Fibroblast of pulmonary artery (primary cell): ENCODE measurements around the gene FUT3.
A peak's percentile ranks its signal among the peaks of the same experiment; 100 is the strongest.

Experiments
- DNase-seq: peaks from one replicate; pipeline ENCODE4 v3.0.0-alpha.2; 2010; ENCODE audit warnings: low read depth
- H3K4me3 ChIP-seq: replicated peaks from 2 replicates; pipeline ENCODE4 v1.5.1; 2011; ENCODE audit warnings: low read depth, mild to moderate bottlenecking, control low read depth, low read length, moderate library complexity
- TF ChIP-seq, protein P1 (sequence below): IDR thresholded peaks from 2 replicates; pipeline ENCODE4 v1.5.1; 2011; ENCODE audit warnings: mild to moderate bottlenecking, control low read depth, low read length, inconsistent platforms; ENCODE audit errors: missing control alignments

Gene FUT3

DNA sequence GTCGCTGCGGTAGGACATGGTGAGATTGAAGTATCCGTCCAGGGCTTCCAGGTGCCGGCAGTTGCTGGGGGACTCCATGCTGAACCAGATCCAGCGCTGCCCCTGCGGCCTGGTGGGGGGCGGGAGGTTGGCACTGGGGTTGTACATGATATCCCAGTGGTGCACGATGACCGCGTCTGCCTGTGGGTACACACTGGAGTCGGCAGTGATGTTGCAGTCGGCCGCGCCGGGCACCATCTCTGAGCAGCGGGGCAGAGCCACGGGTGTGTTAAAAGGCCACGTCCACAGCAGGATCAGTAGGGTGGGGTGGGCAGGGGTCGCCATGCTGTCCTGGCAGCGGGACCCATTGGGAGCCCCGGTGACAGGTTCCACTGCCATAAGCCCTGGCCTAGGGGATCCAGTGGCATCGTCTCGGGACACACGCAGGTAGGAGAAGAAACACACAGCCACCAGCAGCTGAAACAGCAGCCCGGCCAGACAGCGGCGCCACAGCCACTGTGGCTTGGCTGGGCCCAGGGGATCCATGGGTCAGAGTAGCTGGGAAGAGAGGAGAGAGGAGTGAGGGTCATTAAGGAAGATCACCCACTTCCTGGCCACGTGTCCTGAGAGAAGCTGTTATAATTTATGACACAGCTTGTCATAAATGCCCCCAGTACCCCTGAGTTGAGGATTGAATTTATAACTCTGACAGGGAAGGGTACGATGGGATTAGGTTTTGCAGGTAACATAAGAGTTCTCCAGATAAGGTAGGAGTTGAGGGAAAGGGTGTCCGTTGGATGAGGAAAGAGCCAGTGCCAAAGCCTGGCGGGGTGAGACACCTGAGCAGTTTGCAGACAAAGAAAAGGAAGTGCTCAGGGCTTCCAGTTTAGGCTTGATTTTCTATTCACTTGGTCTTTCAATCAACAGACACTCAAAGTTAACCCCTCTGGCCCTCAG lies 16.2 kb upstream of the FUT3 start:
- DNase-seq = no peak
- TF ChIP-seq, protein P1, sequence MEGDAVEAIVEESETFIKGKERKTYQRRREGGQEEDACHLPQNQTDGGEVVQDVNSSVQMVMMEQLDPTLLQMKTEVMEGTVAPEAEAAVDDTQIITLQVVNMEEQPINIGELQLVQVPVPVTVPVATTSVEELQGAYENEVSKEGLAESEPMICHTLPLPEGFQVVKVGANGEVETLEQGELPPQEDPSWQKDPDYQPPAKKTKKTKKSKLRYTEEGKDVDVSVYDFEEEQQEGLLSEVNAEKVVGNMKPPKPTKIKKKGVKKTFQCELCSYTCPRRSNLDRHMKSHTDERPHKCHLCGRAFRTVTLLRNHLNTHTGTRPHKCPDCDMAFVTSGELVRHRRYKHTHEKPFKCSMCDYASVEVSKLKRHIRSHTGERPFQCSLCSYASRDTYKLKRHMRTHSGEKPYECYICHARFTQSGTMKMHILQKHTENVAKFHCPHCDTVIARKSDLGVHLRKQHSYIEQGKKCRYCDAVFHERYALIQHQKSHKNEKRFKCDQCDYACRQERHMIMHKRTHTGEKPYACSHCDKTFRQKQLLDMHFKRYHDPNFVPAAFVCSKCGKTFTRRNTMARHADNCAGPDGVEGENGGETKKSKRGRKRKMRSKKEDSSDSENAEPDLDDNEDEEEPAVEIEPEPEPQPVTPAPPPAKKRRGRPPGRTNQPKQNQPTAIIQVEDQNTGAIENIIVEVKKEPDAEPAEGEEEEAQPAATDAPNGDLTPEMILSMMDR = no peak
- H3K4me3 ChIP-seq = no peak overlapping the region

DNA sequence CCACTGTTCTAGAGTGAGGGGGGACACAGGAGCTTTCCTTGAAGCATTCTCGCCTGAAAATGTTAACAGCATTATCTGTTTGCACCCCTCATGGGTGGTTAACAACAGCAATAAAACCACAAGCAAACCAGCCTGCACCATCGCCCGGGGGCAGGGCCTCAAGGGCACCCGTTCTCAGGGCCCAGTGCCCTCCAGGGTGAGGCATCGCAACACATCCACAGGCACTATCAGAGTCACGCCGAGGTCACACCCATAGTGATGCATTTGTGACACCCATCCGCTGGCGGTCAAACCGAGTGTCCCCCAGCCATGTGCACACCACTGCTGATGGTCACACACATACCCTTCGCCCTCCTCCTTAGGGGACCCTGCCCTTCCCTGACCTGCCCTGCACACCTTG lies 14.5 kb upstream of the FUT3 start:
- H3K4me3 ChIP-seq = no peak overlapping the region
- TF ChIP-seq, protein P1 = no peak
- DNase-seq = no peak

- no peak for DNase-seq
- TF ChIP-seq, protein P1 = peak; percentile 14
- no peak overlapping the region for H3K4me3 ChIP-seq
These were observed 13.7 kb upstream of the FUT3 start for GRCh38 chr19:5864725-5865486.

GRCh38 chr19:5864013-5864720 lies 12.9 kb upstream of the FUT3 start:
- no peak overlapping the region for H3K4me3 ChIP-seq
- no peak for DNase-seq

DNA sequence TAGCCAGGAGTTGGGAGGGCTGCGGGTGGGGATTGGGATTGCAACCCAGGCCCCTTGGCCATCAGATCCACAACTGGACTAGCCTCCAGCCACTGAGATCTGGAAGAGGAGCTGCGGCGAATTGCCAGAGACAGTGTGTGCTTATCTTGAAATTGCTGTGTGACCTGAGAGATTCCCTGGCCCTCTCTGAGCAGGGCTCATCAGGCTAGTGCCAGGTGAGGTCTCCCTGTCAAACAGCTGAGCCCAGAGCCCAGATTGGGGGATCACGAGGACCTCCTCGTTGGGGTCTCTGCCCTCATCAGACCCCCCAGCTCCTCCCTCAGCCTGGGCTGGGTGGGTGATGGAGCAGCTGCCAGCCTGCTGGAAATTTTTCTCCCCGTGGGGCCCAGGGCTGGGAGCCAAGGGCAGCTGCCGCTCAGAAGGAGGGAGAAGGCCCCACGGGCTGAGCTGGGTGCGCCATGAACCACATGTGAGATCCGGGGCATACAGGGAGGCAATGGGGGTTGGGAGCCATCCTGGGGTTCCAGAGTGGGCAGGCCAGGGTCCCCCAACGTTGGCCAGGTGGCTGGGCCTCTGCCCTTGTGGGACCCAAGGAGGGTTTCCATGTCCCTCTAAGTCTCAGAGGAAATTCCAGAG lies 11.9 kb upstream of the FUT3 start:
- DNase-seq = no peak
- H3K4me3 ChIP-seq = no peak overlapping the region
- TF ChIP-seq, protein P1 = no peak

More at GRCh38 chr19:5864013-5864720, 12.9 kb upstream of the FUT3 start:
- TF ChIP-seq, protein P1 = no peak
